IPS-18c (cell line): Measurements from ENCODE around the gene BRD3.

Experiments
- H3K4me3 ChIP-seq: 2 replicates; pipeline ENCODE4 v1.7.0; 2013; ENCODE audit warnings: low read depth, mild to moderate bottlenecking, low read length, moderate library complexity; ENCODE audit not compliant: insufficient read depth
- H3K9me3 ChIP-seq: one replicate; pipeline ENCODE4 v1.6.1; 2013; ENCODE audit warnings: mild to moderate bottlenecking, low read length, moderate library complexity; ENCODE audit not compliant: control insufficient read depth, insufficient read depth

The BRD3 gene

GRCh38 chr9:134047868-134048581 is 19.8 kb downstream of the BRD3 start:
- no peak overlapping the region for H3K4me3 ChIP-seq
- no peaks in the 10 kb centered on the region for H3K9me3 ChIP-seq

GRCh38 chr9:134046894-134047681 is 20.7 kb downstream of the BRD3 start:
- no peaks in the 10 kb centered on the region for H3K9me3 ChIP-seq
- H3K4me3 ChIP-seq, result no peak overlapping the region

- no peaks in the 10 kb centered on the region for H3K9me3 ChIP-seq
- H3K4me3 ChIP-seq, result no peak overlapping the region
Measured at GRCh38 chr9:134045841-134046544, 21.8 kb downstream of the BRD3 start.

GRCh38 chr9:134044944-134045343 is 22.9 kb downstream of the BRD3 start:
- H3K4me3 ChIP-seq, result no peak overlapping the region
- H3K9me3 ChIP-seq, result no peaks in the 10 kb centered on the region

- Histone ChIP-seq H3K4me3 (no peak overlapping the region), H3K9me3 (no peaks in the 10 kb centered on the region)
Measured at GRCh38 chr9:134043531-134043988, 24.3 kb downstream of the BRD3 start.

- Histone ChIP-seq H3K9me3 (no peaks in the 10 kb centered on the region), H3K4me3 (no peak overlapping the region)
Measured at GRCh38 chr9:134041649-134041962, 26.2 kb downstream of the BRD3 start.

- H3K9me3 ChIP-seq, result no peaks in the 10 kb centered on the region
- H3K4me3 ChIP-seq, result no peak overlapping the region
Measured at GRCh38 chr9:134040781-134041648, 26.8 kb downstream of the BRD3 start.

GRCh38 chr9:134040176-134040565 is 27.7 kb downstream of the BRD3 start:
- Histone ChIP-seq H3K4me3 (no peak overlapping the region), H3K9me3 (no peaks in the 10 kb centered on the region)

GRCh38 chr9:134039386-134040175 is 28.2 kb downstream of the BRD3 start:
- no peaks in the 10 kb centered on the region for H3K9me3 ChIP-seq
- H3K4me3 ChIP-seq, result no peak overlapping the region

GRCh38 chr9:134037641-134038040 is 30.2 kb downstream of the BRD3 start:
- Histone ChIP-seq H3K4me3 (no peak overlapping the region), H3K9me3 (no peaks in the 10 kb centered on the region)

GRCh38 chr9:134036130-134036529 is 31.7 kb downstream of the BRD3 start:
- H3K9me3 ChIP-seq, result no peaks in the 10 kb centered on the region
- no peak overlapping the region for H3K4me3 ChIP-seq

GRCh38 chr9:134035041-134036039 is 32.5 kb downstream of the BRD3 start:
- no peak overlapping the region for H3K4me3 ChIP-seq
- H3K9me3 ChIP-seq, result no peaks in the 10 kb centered on the region

- Histone ChIP-seq H3K4me3 (no peak overlapping the region), H3K9me3 (no peaks in the 10 kb centered on the region)
Measured at GRCh38 chr9:134034215-134035040, 33.4 kb downstream of the BRD3 start.

- Histone ChIP-seq H3K4me3 (no peak overlapping the region), H3K9me3 (no peaks in the 10 kb centered on the region)
Measured at GRCh38 chr9:134033516-134034214, 34.2 kb downstream of the BRD3 start.
